Mesendoderm (in vitro differentiated cells): ENCODE measurements around the gene GPX2.
"Not testable (repeated sequence)": the region's sequence is repeated elsewhere in the genome, so short reads cannot be mapped to it uniquely, and the experiment has no call there.

ENCODE experiments used
- DNase-seq: peaks from one replicate; pipeline ENCODE4 v3.0.0; 2013
- H2AK5ac ChIP-seq: 2 replicates; pipeline ENCODE4 v1.6.1; 2013; ENCODE audit warnings: low read length, inconsistent platforms
- H2BK120ac ChIP-seq: 2 replicates; pipeline ENCODE4 v1.6.1; 2013; ENCODE audit warnings: low read depth, mild to moderate bottlenecking, low read length, moderate library complexity, mixed read lengths
- H2BK15ac ChIP-seq: replicated peaks from 2 replicates; pipeline ENCODE4 v1.6.1; 2013; ENCODE audit warnings: low read depth, mild to moderate bottlenecking, moderate library complexity
- H2BK5ac ChIP-seq: 2 replicates; pipeline ENCODE4 v1.6.1; 2013; ENCODE audit warnings: low read length, inconsistent platforms
- H3K18ac ChIP-seq: 2 replicates; pipeline ENCODE4 v1.6.1; 2013; ENCODE audit warnings: mild to moderate bottlenecking, low read length, mixed read lengths
- H3K23ac ChIP-seq: one replicate; pipeline ENCODE4 v1.6.1; 2013; ENCODE audit warnings: low read length
- H3K27ac ChIP-seq: 2 replicates; pipeline ENCODE4 v1.5.1; 2013; ENCODE audit warnings: low read depth, mild to moderate bottlenecking, inconsistent platforms, low read length, moderate library complexity
- H3K27me3 ChIP-seq: 2 replicates; pipeline ENCODE4 v1.6.1; 2013; ENCODE audit warnings: low read length, control low read depth, mild to moderate bottlenecking, inconsistent platforms; ENCODE audit not compliant: insufficient read depth, poor library complexity
- H3K36me3 ChIP-seq: 2 replicates; pipeline ENCODE4 v1.6.1; 2013; ENCODE audit warnings: low read length, inconsistent platforms; ENCODE audit not compliant: control insufficient read depth, insufficient read depth
- H3K4ac ChIP-seq: one replicate; pipeline ENCODE4 v1.6.1; 2013; ENCODE audit warnings: low read depth, mild to moderate bottlenecking, low read length, moderate library complexity
- H3K4me1 ChIP-seq: 2 replicates; pipeline ENCODE4 v1.6.1; 2013; ENCODE audit warnings: low read depth, low read length, inconsistent platforms; ENCODE audit not compliant: control insufficient read depth
- H3K4me2 ChIP-seq: 2 replicates; pipeline ENCODE4 v1.6.1; 2013; ENCODE audit warnings: low read length
- H3K4me3 ChIP-seq: 2 replicates; pipeline ENCODE4 v1.5.1; 2013; ENCODE audit warnings: mild to moderate bottlenecking, low read length
- H3K56ac ChIP-seq: one replicate; pipeline ENCODE4 v1.6.1; 2013; ENCODE audit warnings: low read length
- H3K79me1 ChIP-seq: 2 replicates; pipeline ENCODE4 v1.6.1; 2013; ENCODE audit warnings: low read length, inconsistent platforms
- H3K79me2 ChIP-seq: 2 replicates; pipeline ENCODE4 v1.6.1; 2013; ENCODE audit warnings: mild to moderate bottlenecking, low read length; ENCODE audit not compliant: control insufficient read depth, insufficient read depth
- H3K9ac ChIP-seq: 2 replicates; pipeline ENCODE4 v1.6.1; 2013; ENCODE audit warnings: low read length, inconsistent platforms
- H4K5ac ChIP-seq: one replicate; pipeline ENCODE4 v1.6.1; 2013; ENCODE audit warnings: low read length
- H4K8ac ChIP-seq: one replicate; pipeline ENCODE4 v1.6.1; 2013; ENCODE audit warnings: low read depth, mild to moderate bottlenecking, control low read depth, low read length, moderate library complexity
- WGBS: extraction: QIAGEN DNeasy Blood & Tissue Kit; methylation state at CpG from one replicate; pipeline ENCODE4 v1.1.7; 2013; ENCODE audit warnings: low lambda C conversion rate, missing lambda C conversion rate; ENCODE audit not compliant: insufficient coverage; ENCODE audit errors: extremely low coverage; 5-methylcytosine and 5-hydroxymethylcytosine counted together

The GPX2 gene

DNA sequence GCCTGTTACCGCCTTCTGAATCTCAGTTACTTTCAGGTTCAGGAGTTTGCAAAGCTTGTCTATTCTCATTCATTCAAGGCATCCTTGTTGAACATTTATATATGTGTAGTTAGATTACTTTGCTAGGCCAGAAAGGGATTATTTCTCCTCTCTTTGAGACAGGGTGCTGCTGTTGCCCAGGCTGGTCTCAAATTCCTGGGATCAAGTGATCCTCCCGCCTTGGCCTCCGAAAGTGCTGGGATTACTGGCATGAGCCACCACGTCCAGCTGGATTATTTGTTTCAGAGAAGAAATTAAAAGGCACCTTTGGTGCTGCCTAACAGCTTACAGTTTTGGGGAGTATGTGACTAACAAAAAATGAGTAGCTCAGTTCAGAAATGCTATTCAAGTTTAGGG, 27.5 kb downstream of the GPX2 start:
- Histone ChIP-seq H3K4me3 (peak overlapping the region; percentile 89), H3K23ac (no peak overlapping the region), H3K9ac (peak overlapping the region; percentile 97), H2BK15ac (no peak overlapping the region), H3K79me2 (peaks cover 12% of the 10 kb centered on the region), H3K4ac (no peak overlapping the region), H2BK120ac (no peak overlapping the region), H3K56ac (peak overlapping the region; percentile 94), H4K8ac (no peak overlapping the region), H3K27ac (no peak overlapping the region), H4K5ac (no peak overlapping the region), H2BK5ac (peak overlapping the region; percentile 63), H3K18ac (peak overlapping the region; percentile 82), H3K4me1 (peaks cover 2% of the 10 kb centered on the region), H2AK5ac (no peak overlapping the region), H3K79me1 (peaks cover 9% of the 10 kb centered on the region), H3K4me2 (peak overlapping the region; percentile 85), H3K27me3 (no peaks in the 10 kb centered on the region), H3K36me3 (no peaks in the 10 kb centered on the region)
- WGBS: no CpG with 5 or more reads among the region's 4 CpGs
- DNase-seq: no peak

DNA sequence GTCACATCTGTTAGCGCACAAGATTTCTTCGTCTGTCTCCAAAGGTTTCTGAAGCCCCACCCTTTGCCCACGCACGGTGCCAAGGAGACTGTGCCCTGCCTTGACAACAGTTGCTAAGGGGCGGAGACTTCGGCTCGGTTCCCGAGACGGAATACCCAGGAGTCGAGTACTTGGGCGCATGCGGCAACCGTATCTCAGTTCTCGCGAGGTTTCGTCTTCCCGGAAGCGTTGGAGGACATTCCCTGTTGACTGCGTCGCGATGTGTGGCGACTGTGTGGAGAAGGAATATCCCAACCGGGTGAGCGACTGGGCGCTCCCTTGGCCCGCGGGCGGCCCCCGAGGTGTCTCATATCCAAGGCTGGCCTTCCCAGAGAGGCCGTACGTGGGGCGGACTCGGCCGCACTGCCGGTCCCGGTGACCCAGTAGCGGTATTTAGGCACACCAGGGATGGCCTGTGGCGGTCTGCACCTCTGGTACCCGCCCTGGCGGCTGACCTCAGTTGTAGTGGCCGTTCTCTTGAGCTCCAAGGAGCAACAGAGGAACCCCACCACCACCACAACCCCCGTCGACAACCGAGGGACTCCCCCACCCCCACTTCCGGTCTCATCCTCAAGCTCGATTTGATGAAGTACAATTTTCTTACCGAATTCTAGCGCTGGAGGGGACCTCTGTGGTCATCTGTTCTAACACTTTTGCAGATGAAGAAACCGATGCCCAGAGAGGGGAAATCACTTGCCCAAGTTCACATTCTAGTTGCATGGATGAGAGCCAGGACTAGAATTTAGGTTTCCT, 28.1 kb downstream of the GPX2 start, which contains the start of gene CHURC1:
CHURC1 (plus strand) TSS at position 219 of the 792 bp plus-strand sequence; CDS start at position 260, 41 bp downstream.
- Histone ChIP-seq H2BK15ac (no peak within 1 kb of the TSS), H3K79me1 (peaks cover 9% of the 10 kb centered on the region), H3K27ac (peak within 1 kb of the TSS; percentile 83), H3K56ac (peak within 1 kb of the TSS; percentile 94), H3K79me2 (peaks cover 12% of the 10 kb centered on the region), H3K4ac (peak within 1 kb of the TSS; percentile 83), H3K36me3 (no peaks in the 10 kb centered on the region), H3K4me1 (peaks cover 2% of the 10 kb centered on the region), H3K4me2 (peak within 1 kb of the TSS; percentile 85), H3K23ac (no peak within 1 kb of the TSS), H4K5ac (no peak within 1 kb of the TSS), H2AK5ac (no peak within 1 kb of the TSS), H3K4me3 (peak within 1 kb of the TSS; percentile 89), H4K8ac (peak within 1 kb of the TSS; percentile 69), H2BK120ac (peak within 1 kb of the TSS; percentile 63), H2BK5ac (peak within 1 kb of the TSS; percentile 63), H3K9ac (peak within 1 kb of the TSS; percentile 97), H3K27me3 (no peaks in the 10 kb centered on the region), H3K18ac (peak within 1 kb of the TSS; percentile 82)
- no CpG with 5 or more reads among the region's 49 CpGs for WGBS
- DNase-seq: peak; percentile 99

DNA sequence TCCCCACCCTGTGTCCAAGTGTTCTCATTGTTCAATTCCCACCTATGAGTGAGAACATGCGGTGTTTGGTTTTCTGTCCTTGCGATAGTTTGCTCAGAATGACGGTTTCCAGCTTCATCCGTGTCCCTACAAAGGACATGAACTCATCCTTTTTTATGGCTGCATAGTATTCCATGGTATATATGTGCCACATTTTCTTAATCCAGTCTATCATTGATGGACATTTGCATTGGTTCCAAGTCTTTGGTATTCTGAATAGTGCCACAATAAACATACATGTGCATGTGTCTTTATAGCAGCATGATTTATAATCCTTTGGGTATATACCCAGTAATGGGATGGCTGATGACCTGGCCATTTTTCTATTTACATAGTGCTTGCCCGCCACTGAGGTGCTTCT, 29.1 kb downstream of the GPX2 start:
- not testable (repeated sequence) for H3K56ac ChIP-seq, H2BK120ac ChIP-seq, H2BK5ac ChIP-seq, H2AK5ac ChIP-seq, DNase-seq, H3K9ac ChIP-seq, H4K5ac ChIP-seq, H3K36me3 ChIP-seq, H2BK15ac ChIP-seq, H4K8ac ChIP-seq, H3K4me1 ChIP-seq, H3K79me1 ChIP-seq, H3K4me3 ChIP-seq, H3K23ac ChIP-seq, H3K4me2 ChIP-seq, H3K27ac ChIP-seq, H3K27me3 ChIP-seq, H3K18ac ChIP-seq, H3K4ac ChIP-seq
- peaks cover 12% of the 10 kb centered on the region for H3K79me2 ChIP-seq
- WGBS: no CpG with 5 or more reads among the region's 5 CpGs

DNA sequence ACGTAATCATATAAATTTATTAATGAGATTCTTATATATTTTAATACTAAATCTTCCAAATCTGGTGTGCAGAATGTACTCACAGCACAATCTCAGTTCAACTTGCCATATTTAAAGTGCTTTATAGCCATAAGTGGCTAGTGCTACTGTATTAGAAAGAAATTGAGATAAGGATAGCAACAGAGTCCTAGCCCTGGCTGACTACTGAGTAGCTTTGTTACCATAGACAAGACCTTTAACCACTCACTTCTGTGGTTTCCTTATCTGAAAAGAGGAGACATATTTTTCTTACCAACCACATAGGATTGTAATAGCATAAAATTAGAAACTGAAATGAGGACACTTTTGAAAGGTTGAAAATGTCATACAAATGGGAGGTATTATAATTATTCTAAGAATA, 30.3 kb downstream of the GPX2 start:
- H3K79me1 ChIP-seq: peaks cover 7% of the 10 kb centered on the region
- H3K4me2 ChIP-seq: no peak overlapping the region
- H3K36me3 ChIP-seq: no peaks in the 10 kb centered on the region
- H3K4me1 ChIP-seq: peaks cover 2% of the 10 kb centered on the region
- peaks cover 11% of the 10 kb centered on the region for H3K79me2 ChIP-seq
- no peak overlapping the region for H3K9ac ChIP-seq
- no peak overlapping the region for H3K4me3 ChIP-seq
- H3K56ac ChIP-seq: no peak overlapping the region
- H2BK120ac ChIP-seq: no peak overlapping the region
- H4K8ac ChIP-seq: no peak overlapping the region
- H3K18ac ChIP-seq: no peak overlapping the region
- DNase-seq: no peak
- WGBS: no CpG with 5 or more reads among the region's 1 CpG
- H3K27me3 ChIP-seq: no peaks in the 10 kb centered on the region
- H4K5ac ChIP-seq: no peak overlapping the region
- H3K23ac ChIP-seq: no peak overlapping the region
- no peak overlapping the region for H2BK5ac ChIP-seq
- no peak overlapping the region for H2BK15ac ChIP-seq
- H2AK5ac ChIP-seq: no peak overlapping the region
- H3K27ac ChIP-seq: no peak overlapping the region
- H3K4ac ChIP-seq: no peak overlapping the region

DNA sequence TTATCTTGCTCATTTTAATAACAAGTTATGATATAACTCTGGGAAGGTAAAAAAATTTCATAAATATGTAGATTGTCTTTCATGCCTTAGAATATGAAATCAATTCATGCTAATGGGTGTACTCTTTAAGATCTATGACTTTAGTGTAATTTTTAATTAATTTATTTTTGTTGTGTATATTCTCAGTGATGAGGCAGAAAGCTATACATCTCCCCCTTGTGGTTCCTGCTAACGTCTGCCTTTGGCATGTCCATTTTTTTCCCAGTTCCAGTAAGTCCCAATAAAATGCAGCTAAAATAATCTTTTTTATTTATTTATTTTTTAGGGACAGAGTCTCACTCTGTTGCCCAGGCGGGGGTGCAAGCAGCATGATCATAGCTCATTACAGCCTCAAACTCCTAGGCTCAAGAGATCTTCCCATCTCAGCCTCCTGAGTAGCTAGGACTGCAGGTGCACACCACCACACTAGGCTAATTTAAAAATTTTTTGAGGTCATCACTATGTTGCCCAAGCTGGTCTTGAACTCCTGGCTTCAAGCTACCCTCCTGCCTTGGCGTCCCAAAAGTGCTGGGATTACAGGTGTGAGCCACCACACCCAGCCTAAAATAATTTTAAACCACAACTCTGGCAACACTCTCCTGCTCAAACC, 31.6 kb downstream of the GPX2 start:
- Histone ChIP-seq H3K23ac (no peak overlapping the region), H3K27ac (no peak overlapping the region)
- DNase-seq: peak; percentile 35

More for the DNA sequence above, 31.6 kb downstream of the GPX2 start:
- H2BK15ac ChIP-seq: no peak overlapping the region
- H3K36me3 ChIP-seq: no peaks in the 10 kb centered on the region
- WGBS: no CpG with 5 or more reads among the region's 3 CpGs
- no peak overlapping the region for H3K4ac ChIP-seq
- peaks cover 2% of the 10 kb centered on the region for H3K4me1 ChIP-seq
- H2BK5ac ChIP-seq: no peak overlapping the region
- H4K8ac ChIP-seq: no peak overlapping the region
- H3K4me2 ChIP-seq: no peak overlapping the region
- H2AK5ac ChIP-seq: no peak overlapping the region
- peaks cover 7% of the 10 kb centered on the region for H3K79me1 ChIP-seq
- H3K27me3 ChIP-seq: no peaks in the 10 kb centered on the region
- no peak overlapping the region for H3K56ac ChIP-seq
- peaks cover 11% of the 10 kb centered on the region for H3K79me2 ChIP-seq
- no peak overlapping the region for H3K9ac ChIP-seq
- no peak overlapping the region for H4K5ac ChIP-seq
- no peak overlapping the region for H3K4me3 ChIP-seq
- no peak overlapping the region for H2BK120ac ChIP-seq
- no peak overlapping the region for H3K18ac ChIP-seq
